ENCODE results near the gene QRFP.

GRCh38 chr9:130849356-130849755, 47.3 kb downstream of the QRFP start:
- TF ChIP-seq POLR2A (IDR thresholded peaks at IDR 0.05) (no peak), CTCF (IDR thresholded peaks at IDR 0.05) (no peak)

All from right lobe of liver (tissue), 4 donors.